T-cell (primary cell): Measurements from ENCODE around the gene FLT3LG. TPM values are rescaled to one million over a fixed set of nuclear protein-coding genes. Genes with fewer than 3 reads are reported as not detected.

Source experiments
- ATAC-seq, 4 experiments: fragments of 200-7000 bp in 3 of 4; fragments of 150-1000 bp in 1 of 4; cut with Tn5 transposase; replicated peaks in 1 of 4; 1 replicate in 3 of 4; 2 replicates in 1 of 4; pipeline ENCODE4 v1.10.0; 2021; ENCODE audit warnings: moderate library complexity in 3 of 4, mild to moderate bottlenecking in 2 of 4, moderate number of reproducible peaks in 1 of 4
- CTCF ChIA-PET, 2 donors: fragments of 300-600 bp; sonication (Branson Sonifier 250); formaldehyde crosslinking; loops; one replicate each; lab custom pipeline; 2022; ENCODE audit warnings: antibody characterized with exemption in 2 of 2; lab: Charles Lee
- POLR2A ChIA-PET, 2 donors: fragments of 300-600 bp; sonication (Branson Sonifier 250); formaldehyde crosslinking; loops; one replicate each; lab custom pipeline; 2022; ENCODE audit warnings: antibody characterized with exemption in 2 of 2; lab: Charles Lee
- DNase-seq, 35 experiments: peaks; one replicate each; pipeline versions ENCODE4 v3.0.0 to v3.0.0-alpha.2; 2013 to 2023
- H3K27ac ChIP-seq: one replicate; pipeline ENCODE4 v1.5.1; 2013; ENCODE audit warnings: low read length
- H3K27me3 ChIP-seq, 2 experiments: replicated peaks in 1 of 2; 1 replicate in 1 of 2; 2 replicates in 1 of 2; pipeline versions ENCODE4 v1.6.1 to v1.7.0; 2013; ENCODE audit warnings: low read length in 1 of 2, mixed read lengths in 1 of 2; ENCODE audit not compliant: control insufficient read depth in 2 of 2, insufficient read depth in 2 of 2; ENCODE audit errors: extremely low read depth in 1 of 2
- H3K36me3 ChIP-seq, 2 donors: 1 replicate in 1 of 2; 2 replicates in 1 of 2; pipeline versions ENCODE4 v1.6.1 to v1.7.0; 2013; ENCODE audit warnings: low read length in 1 of 2; ENCODE audit not compliant: control insufficient read depth in 2 of 2, insufficient read depth in 1 of 2; ENCODE audit errors: extremely low read depth in 1 of 2
- H3K4me1 ChIP-seq, 2 experiments: 1 replicate in 1 of 2; 2 replicates in 1 of 2; pipeline versions ENCODE4 v1.6.1 to v1.7.0; 2013; ENCODE audit warnings: low read length in 2 of 2, mixed read lengths in 1 of 2; ENCODE audit not compliant: insufficient read depth in 2 of 2, control insufficient read depth in 1 of 2; ENCODE audit errors: extremely low read depth in 1 of 2
- H3K4me3 ChIP-seq, 2 donors: 1 replicate in 1 of 2; 2 replicates in 1 of 2; pipeline versions ENCODE4 v1.5.1 to v1.7.0; 2013; ENCODE audit warnings: mild to moderate bottlenecking in 2 of 2, low read length in 1 of 2, moderate library complexity in 1 of 2; ENCODE audit not compliant: control insufficient read depth in 1 of 2; ENCODE audit errors: extremely low read depth in 1 of 2
- H3K9me3 ChIP-seq: 2 replicates; pipeline ENCODE4 v1.7.0; 2013
- H3K27ac Mint-ChIP-seq, 2 donors: one replicate each; pipeline ENCODE4 v1.8.0; 2020 to 2021; ENCODE audit warnings: mild to moderate bottlenecking in 2 of 2, mixed read lengths in 2 of 2
- H3K27me3 Mint-ChIP-seq, 2 donors: one replicate each; pipeline ENCODE4 v1.8.0; 2021 to 2022; ENCODE audit warnings: mixed read lengths in 2 of 2
- H3K36me3 Mint-ChIP-seq: one replicate; pipeline ENCODE4 v1.8.0; 2021; ENCODE audit warnings: mixed read lengths
- H3K4me1 Mint-ChIP-seq, 3 donors: one replicate each; pipeline ENCODE4 v1.8.0; 2020 to 2022; ENCODE audit warnings: mixed read lengths in 3 of 3, mild to moderate bottlenecking in 1 of 3
- H3K4me3 Mint-ChIP-seq, 3 donors: one replicate each; pipeline ENCODE4 v1.8.0; 2020 to 2022; ENCODE audit warnings: mild to moderate bottlenecking in 3 of 3, mixed read lengths in 3 of 3, moderate library complexity in 3 of 3
- H3K9me3 Mint-ChIP-seq, 3 donors: one replicate each; pipeline ENCODE4 v1.8.0; 2020 to 2022; ENCODE audit warnings: mixed read lengths in 3 of 3
- WGBS: methylation state at CpG from one replicate; pipeline ENCODE4 v1.1.5; 2013; ENCODE audit warnings: missing lambda C conversion rate; ENCODE audit not compliant: insufficient coverage; 5-methylcytosine and 5-hydroxymethylcytosine counted together
- total RNA-seq, 35 experiments: library from RNA in 6 of 35; stranded (reverse) in 6 of 35; fragments of 120-200 nt in 1 of 35; gene quantifications; one replicate each; pipeline versions ENCODE4 v1.2.1 to v1.2.4 and lab custom pipeline; 2013 to 2026

FLT3LG gene
- total RNA-seq, 5 donors from 2014 or later (not counting 1 experiment from before 2014, with no cell fraction given), result 238 to 356 (median 260) TPM

DNA sequence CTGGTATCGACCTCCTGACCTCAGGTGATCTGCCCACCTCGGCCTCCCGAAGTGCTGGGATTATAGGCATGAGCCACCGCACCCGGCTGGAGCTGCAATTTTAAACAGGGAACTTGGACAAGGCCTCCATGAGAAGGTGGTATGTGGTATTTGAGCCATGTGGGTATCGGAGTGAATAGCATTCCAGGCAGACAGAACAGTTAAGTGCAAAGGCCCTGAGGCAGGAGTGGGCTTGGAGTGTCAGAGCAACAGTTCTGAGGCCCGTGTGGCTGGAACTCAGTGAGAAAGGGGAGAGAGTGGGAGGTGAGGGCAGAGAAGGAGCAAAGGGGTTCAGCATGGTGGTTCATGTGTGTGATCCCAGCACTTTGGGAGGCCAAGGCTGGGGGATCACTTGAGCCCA is 56.7 kb downstream of the FLT3LG start:
- Mint-ChIP-seq H3K4me1 (peaks cover 33 to 45% (median 42%) of the 10 kb centered on the region in 3 donors), H3K9me3 (no peaks in the 10 kb centered on the region), H3K36me3 (no peaks in the 10 kb centered on the region), H3K4me3 (peak overlapping the region in 1 of 3 donors; percentile 2), H3K27ac (no peak overlapping the region), H3K27me3 (no peaks in the 10 kb centered on the region)
- Histone ChIP-seq H3K4me1 (peaks cover 16 to 41% of the 10 kb centered on the region in 2 experiments), H3K27ac (no peak overlapping the region), H3K9me3 (no peaks in the 10 kb centered on the region), H3K4me3 (no peak overlapping the region), H3K36me3 (no peaks in the 10 kb centered on the region), H3K27me3 (peaks cover 0 to 2% of the 10 kb centered on the region in 2 experiments)
- ChIA-PET CTCF (no interaction called here), POLR2A (interaction anchor here in 1 of 2 donors (0.7 kb wide), 1 partner anchor 16 kb away, joined by 4 read pairs; no protein-coding TSS in a partner anchor)
- DNase-seq (no peak), ATAC-seq (no peak)
- 90% methylated on average over 4 of the region's 7 CpGs for WGBS

DNA sequence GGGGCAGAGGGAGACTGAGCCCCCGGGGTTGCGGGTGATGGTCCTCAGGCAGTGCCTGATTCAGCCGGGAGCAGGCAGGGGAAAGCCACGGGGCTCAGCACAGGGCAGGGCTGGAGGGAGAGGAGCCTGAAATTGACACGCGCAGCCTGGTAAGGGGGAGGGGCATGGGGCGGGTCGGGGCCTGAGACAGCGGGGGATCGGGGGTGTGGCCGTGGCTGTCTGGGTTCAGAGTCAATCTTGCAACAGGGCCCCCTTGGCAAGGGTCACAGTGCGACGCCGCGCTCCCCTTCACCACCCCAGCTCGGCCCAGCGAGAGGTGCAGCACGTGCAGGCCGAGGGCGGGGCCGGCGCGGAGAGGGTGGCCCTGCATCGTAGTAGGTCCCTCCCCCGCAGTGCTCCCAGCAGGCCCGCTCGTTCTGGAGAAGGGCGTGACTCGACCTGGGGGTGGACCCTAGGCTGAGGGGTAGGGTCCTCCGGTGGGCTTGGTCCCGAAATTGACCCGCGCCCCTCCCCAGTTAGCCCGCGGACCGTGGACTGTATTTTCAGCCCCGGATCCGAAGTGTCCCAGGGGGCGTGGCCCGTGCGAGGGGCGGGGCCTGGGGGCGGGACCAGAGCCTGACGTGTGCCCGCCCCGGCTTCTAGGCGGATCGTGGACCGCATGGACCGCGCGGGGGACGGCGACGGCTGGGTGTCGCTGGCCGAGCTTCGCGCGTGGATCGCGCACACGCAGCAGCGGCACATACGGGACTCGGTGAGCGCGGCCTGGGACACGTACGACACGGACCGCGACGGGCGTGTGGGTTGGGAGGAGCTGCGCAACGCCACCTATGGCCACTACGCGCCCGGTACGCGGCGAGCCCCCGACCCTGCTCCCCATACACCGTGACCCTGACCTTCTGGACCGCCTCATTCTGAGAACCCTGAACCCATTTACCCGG is 59.8 kb downstream of the FLT3LG start:
- H3K27ac ChIP-seq, result no peak overlapping the region
- H3K9me3 Mint-ChIP-seq, result no peaks in the 10 kb centered on the region
- DNase-seq (peak; percentile 60 to 91 (median 79)), ATAC-seq (peak; percentile 90 to 93 (median 92))
- H3K27ac Mint-ChIP-seq, result peak overlapping the region; percentile 78 to 79
- H3K27me3 ChIP-seq, result peaks cover 0 to 2% of the 10 kb centered on the region in 2 experiments
- CTCF ChIA-PET, result interaction anchor here in 1 of 2 donors (0.6 to 2.5 kb wide), 4 partner anchors 10 to 36 kb away, joined by 3 to 15 read pairs (median 4); no protein-coding TSS in a partner anchor
- under 1% methylated on average over 78 of the region's 87 CpGs for WGBS
- no peaks in the 10 kb centered on the region for H3K27me3 Mint-ChIP-seq
- no peaks in the 10 kb centered on the region for H3K36me3 Mint-ChIP-seq
- H3K4me3 Mint-ChIP-seq, result peak overlapping the region; percentile 76 to 83 (median 81)
- no peaks in the 10 kb centered on the region for H3K9me3 ChIP-seq
- H3K4me1 Mint-ChIP-seq, result peaks cover 20 to 28% (median 26%) of the 10 kb centered on the region in 3 donors
- POLR2A ChIA-PET, result interaction anchor here in 1 of 2 donors (0.5 to 0.6 kb wide), 2 partner anchors 21 to 22 kb away, joined by 6 to 10 read pairs; no protein-coding TSS in a partner anchor
- peaks cover 12 to 27% of the 10 kb centered on the region in 2 experiments for H3K4me1 ChIP-seq
- no peaks in the 10 kb centered on the region for H3K36me3 ChIP-seq
- H3K4me3 ChIP-seq, result peak overlapping the region; percentile 72 to 78

DNA sequence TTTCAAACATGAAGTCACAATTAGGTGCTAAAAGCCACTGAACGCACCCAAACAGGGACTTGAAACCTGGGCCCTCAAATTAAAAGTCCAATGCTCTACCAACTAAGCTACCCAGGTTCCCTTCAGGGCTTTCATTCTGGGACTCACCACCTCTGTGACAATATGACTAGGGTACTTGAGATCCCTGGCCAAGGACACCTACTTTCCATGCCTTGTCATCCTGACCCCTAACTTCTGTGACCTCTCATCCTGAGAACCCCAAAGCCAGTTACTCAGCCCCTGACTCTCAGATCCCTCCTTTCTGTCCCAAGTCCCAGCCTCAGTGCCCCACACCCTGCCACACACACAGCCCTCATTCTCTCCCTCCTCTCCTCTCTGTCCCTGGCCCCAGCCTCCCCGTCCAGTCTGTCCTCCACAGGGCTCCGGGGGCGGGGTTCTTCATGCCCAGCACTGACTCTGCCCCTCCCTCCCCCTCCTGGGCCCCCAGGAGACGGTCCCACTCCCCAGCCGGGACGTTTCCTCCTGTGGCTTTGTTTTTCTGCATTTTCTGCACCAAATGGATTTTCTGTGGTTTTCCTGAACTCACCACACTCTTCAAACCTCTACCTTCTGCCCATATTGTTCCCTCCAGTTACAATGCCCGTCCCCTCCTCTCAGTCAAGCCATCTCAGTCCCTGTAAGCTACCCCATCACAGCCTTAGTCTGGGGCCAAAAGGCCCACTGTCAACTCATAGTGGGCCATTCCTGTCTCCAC is 60.8 kb downstream of the FLT3LG start:
- peaks cover 20 to 23% (median 23%) of the 10 kb centered on the region in 3 donors for H3K4me1 Mint-ChIP-seq
- H3K27me3 Mint-ChIP-seq, result no peaks in the 10 kb centered on the region
- ATAC-seq (no peak), DNase-seq (no peak)
- ChIA-PET CTCF (interaction anchor here (0.6 to 2.5 kb wide), 8 partner anchors 9 to 107 kb away, joined by 3 to 15 read pairs (median 3); partner anchors contain the start of gene SCAF1 (in 1 of the 2)), POLR2A (interaction anchor here (0.6 kb wide), 3 partner anchors 19 to 34 kb away, joined by 3 to 8 read pairs (median 6); no protein-coding TSS in a partner anchor)
- H3K36me3 Mint-ChIP-seq, result peaks cover under 1% of the 10 kb centered on the region
- WGBS, result 39% methylated on average over 3 of the region's 8 CpGs
- H3K27ac Mint-ChIP-seq, result peak overlapping the region; percentile 78 to 79
- peak overlapping the region; percentile 72 to 78 for H3K4me3 ChIP-seq
- H3K4me1 ChIP-seq, result peaks cover 12 to 27% of the 10 kb centered on the region in 2 experiments
- H3K27me3 ChIP-seq, result peaks cover 0 to 2% of the 10 kb centered on the region in 2 experiments
- no peaks in the 10 kb centered on the region for H3K36me3 ChIP-seq
- H3K9me3 ChIP-seq, result no peaks in the 10 kb centered on the region
- H3K4me3 Mint-ChIP-seq, result peak overlapping the region; percentile 76 to 83 (median 81)
- H3K9me3 Mint-ChIP-seq, result no peaks in the 10 kb centered on the region
- no peak overlapping the region for H3K27ac ChIP-seq

Other genes starting within 250 kb of the FLT3LG start
- gene SLC6A16, start 149.0 kb upstream of the FLT3LG start, total RNA-seq, result 1 to 10 TPM; 5.4 to 8.1 (median 6.4) TPM
- 100 to 1,000 TPM; 365 to 435 (median 369) TPM for gene CD37, start 138.8 kb upstream of the FLT3LG start, total RNA-seq
- under 1 TPM in 3 of 5 donors, not detected in 2; 0.20 to 0.43 (median 0.28) TPM for gene TEAD2, start 111.8 kb upstream of the FLT3LG start, total RNA-seq
- gene DKKL1, start 110.3 kb upstream of the FLT3LG start, total RNA-seq, result not detected
- under 1 TPM in 2 of 5 donors, not detected in 3; 0.25 to 0.26 TPM for gene KASH5, start 86.0 kb upstream of the FLT3LG start, total RNA-seq
- gene PTH2, start 50.8 kb upstream of the FLT3LG start, total RNA-seq, result not detected
- under 1 TPM in 1 of 5 donors, not detected in 4; 0.16 TPM for gene GFY, start 48.8 kb upstream of the FLT3LG start, total RNA-seq
- under 1 TPM in 2 of 5 donors, not detected in 3; 0.09 to 0.20 TPM for gene SLC17A7, start 32.7 kb upstream of the FLT3LG start, total RNA-seq
- gene PIH1D1, start 22.4 kb upstream of the FLT3LG start, total RNA-seq, result 100 to 1,000 TPM; 122 to 196 (median 163) TPM
- 10 to 100 TPM; 32.8 to 57.2 (median 46.3) TPM for gene ALDH16A1, start 21.0 kb upstream of the FLT3LG start, total RNA-seq
- 1,000 to 10,000 TPM; 5,307 to 6,396 (median 5,878) TPM for gene RPL13A, start 13.4 kb downstream of the FLT3LG start, total RNA-seq
- gene RPS11, start 22.2 kb downstream of the FLT3LG start, total RNA-seq, result 1,000 to 10,000 TPM; 2,401 to 3,215 (median 2,914) TPM
- gene FCGRT, start 38.4 kb downstream of the FLT3LG start, total RNA-seq, result 10 to 100 TPM; 20.3 to 41.5 (median 26.4) TPM
- gene RCN3, start 53.8 kb downstream of the FLT3LG start, total RNA-seq, result 1 to 10 TPM; 1.2 to 5.7 (median 1.3) TPM
- gene NOSIP, start 106.3 kb downstream of the FLT3LG start, total RNA-seq, result 100 to 1,000 TPM; 152 to 297 (median 176) TPM
- 1 to 10 TPM in 3 of 5 donors, under 1 TPM in 2; 0.37 to 1.7 (median 1.2) TPM for gene PRRG2, start 107.1 kb downstream of the FLT3LG start, total RNA-seq
- 10 to 100 TPM; 50.8 to 81.7 (median 78.8) TPM for gene PRR12, start 117.0 kb downstream of the FLT3LG start, total RNA-seq
- 10 to 100 TPM in 3 of 5 donors, 1 to 10 TPM in 2; 8.5 to 15.4 (median 13.0) TPM for gene RRAS, start 165.9 kb downstream of the FLT3LG start, total RNA-seq
- gene SCAF1, start 168.0 kb downstream of the FLT3LG start, total RNA-seq, result 10 to 100 TPM; 40.0 to 81.9 (median 75.4) TPM
- gene IRF3, start 191.6 kb downstream of the FLT3LG start, total RNA-seq, result 100 to 1,000 TPM; 191 to 376 (median 350) TPM
- gene BCL2L12, start 191.7 kb downstream of the FLT3LG start, total RNA-seq, result 10 to 100 TPM; 15.6 to 26.6 (median 24.1) TPM
- gene PRMT1, start 203.1 kb downstream of the FLT3LG start, total RNA-seq, result 100 to 1,000 TPM in 3 of 5 donors, 10 to 100 TPM in 2; 72.0 to 116 (median 107) TPM
- gene ADM5, start 215.4 kb downstream of the FLT3LG start, total RNA-seq, result 1 to 10 TPM; 3.5 to 6.4 (median 5.6) TPM
- gene CPT1C, start 216.9 kb downstream of the FLT3LG start, total RNA-seq, result 1 to 10 TPM in 4 of 5 donors, not detected in 1; 1.4 to 2.2 (median 1.5) TPM